HG03342 (cell line): ENCODE results near the gene UGT1A3.
"Not testable (repeated sequence)": the region's sequence is repeated elsewhere in the genome, so short reads cannot be mapped to it uniquely, and the experiment has no call there.

Experiments
- ATAC-seq: cut with Tn5 transposase; IDR thresholded peaks from one replicate; pipeline ENCODE4 v1.9.1; 2021; ENCODE audit warnings: mild to moderate bottlenecking, moderate library complexity; ENCODE audit not compliant: unreplicated experiment

Gene UGT1A3

GRCh38 chr2:233707940-233708644, 20.8 kb upstream of the UGT1A3 start:
- no peak for ATAC-seq

DNA sequence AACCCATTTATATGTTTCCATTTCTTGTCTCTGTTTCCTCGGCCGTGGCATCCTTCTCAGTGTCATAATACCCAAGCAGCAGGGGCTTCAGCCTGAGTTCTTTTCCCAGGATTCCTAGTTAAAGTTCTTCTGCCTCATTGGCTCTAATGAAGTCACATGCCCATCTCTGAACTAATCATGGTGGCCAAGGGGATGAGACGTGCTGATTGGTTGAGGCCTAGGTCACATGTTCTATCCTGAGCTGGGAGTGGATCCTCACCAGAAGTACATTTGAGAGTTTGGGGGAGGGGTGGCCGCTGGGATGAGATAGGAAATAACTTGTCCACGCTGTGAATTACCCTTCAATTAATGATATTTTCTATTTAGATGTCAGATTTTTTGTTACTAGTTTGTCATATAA, 19.9 kb upstream of the UGT1A3 start:
- no peak for ATAC-seq

DNA sequence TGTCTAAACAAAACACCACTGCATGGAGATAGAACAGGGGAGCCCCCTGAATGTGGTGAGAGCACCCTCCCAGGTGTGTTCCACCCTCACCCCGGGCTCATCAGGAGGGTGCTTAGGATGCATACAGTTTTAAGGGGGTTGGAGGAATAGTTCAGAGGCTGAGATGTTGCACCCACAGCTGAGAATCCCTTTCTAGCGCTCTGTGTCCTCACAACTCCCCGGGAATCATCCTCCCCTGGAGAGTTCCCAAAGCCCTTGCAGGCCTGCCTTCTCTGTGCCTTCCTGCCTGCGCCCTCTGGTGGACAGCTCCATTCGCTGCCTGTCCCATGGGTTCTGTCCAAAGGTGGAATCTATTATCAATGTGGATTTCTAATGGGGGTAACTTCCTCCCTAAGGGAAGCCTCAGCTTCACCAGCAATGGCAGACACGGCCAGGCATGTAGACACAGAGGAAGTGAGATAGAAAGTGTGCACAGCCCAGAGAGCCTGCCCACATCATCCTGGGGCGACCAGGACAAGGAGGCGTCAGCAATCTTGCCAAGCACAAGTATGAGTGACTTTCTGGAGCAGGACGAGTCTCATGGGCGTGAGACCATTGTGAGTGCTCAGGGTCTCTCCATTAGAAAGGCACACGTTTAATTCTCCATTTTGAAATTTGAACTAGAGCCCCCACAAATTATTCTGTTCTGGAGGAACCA, 17.4 kb upstream of the UGT1A3 start:
- ATAC-seq = peak; percentile 69

- no peak for ATAC-seq
These were observed 16.1 kb upstream of the UGT1A3 start, which contains the start of gene UGT1A5 for GRCh38 chr2:233712611-233713261. Gene UGT1A5, plus strand, starts transcription at chr2:233712907. Its CDS starts 85 bp downstream, at chr2:233712992.

- no peak for ATAC-seq
These were observed 15.6 kb upstream of the UGT1A3 start for GRCh38 chr2:233713262-233713615.

DNA sequence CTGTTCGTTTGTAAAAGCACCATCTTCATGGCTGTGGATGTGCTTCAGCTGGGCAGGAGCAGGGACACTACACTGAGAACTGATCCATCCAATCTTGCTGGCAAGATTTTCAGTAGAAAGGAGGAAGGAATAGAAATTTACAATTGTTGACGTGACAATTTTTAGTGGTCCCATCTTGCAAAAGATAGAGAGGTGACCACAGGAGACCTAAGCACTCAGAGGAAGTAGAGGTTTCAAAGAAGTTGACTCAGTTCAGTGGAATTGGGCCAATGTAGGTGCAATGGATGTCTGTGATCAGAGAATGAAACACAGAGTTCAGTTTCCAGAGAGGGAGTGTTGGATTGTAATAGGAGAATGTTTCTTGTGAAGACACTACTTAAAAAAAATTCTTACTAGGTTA, 14.7 kb upstream of the UGT1A3 start:
- ATAC-seq = no peak

DNA sequence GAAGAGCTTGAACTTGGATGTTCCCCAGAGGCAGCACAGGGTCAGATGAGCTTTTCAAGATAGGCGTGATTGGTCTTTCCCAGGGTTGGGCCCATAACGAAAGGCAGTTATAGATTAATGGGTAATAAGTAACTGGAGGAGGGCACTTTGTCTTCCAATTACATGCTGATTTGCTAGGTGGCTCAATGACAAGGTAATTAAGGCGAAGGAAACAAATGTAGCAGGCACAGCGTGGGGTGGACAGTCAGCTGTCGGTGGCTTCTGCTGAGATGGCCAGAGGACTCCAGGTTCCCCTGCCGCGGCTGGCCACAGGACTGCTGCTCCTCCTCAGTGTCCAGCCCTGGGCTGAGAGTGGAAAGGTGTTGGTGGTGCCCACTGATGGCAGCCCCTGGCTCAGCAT, 10.3 kb upstream of the UGT1A3 start, which contains the start of gene UGT1A4:
UGT1A4 (plus strand) TSS at position 185 of the 400 bp plus-strand sequence; CDS start at position 270, 85 bp downstream.
- ATAC-seq = no peak

- ATAC-seq = not testable (repeated sequence)
These were observed 8.2 kb downstream of the UGT1A3 start for GRCh38 chr2:233736868-233737653.

- no peak for ATAC-seq
These were observed 12.0 kb downstream of the UGT1A3 start for GRCh38 chr2:233740870-233741269.

DNA sequence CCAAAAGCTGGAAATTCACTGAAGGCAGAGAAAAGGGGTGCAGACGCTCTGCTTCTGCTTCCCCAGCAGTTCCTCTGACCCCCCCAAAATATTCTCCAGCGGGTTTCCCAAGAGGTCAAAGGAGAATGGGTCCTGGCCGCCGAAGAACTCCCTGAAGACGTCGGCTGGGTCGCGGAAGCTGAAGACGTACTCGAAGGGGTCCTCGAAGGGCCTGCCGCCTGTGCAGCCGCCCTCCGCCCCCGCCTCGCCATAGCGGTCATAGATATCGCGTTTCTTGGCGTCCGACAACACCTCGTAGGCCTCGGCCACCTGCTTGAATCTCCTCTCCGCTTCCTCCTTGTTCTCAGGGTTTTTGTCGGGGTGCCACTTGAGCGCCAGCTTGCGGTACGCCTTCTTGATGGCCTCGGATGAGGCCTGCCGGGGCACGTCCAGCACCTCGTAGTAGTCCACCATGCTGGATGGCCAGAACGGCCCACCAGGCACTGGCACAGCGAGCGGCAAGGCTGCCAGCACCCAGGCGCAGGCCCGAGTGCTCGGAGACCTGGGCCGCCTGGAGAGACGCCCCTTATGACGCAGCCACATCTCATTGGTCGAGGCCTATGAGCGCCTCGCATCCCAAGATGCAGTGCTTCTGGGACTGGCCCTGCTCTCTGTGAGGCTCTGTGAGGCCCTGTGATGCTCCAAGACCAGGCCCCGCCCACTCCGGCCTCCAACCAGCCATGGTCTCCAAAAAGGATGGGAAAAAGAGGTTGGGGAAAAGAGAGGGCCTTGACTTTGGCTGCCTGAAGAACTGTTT, 14.8 kb downstream of the UGT1A3 start:
- no peak for ATAC-seq

DNA sequence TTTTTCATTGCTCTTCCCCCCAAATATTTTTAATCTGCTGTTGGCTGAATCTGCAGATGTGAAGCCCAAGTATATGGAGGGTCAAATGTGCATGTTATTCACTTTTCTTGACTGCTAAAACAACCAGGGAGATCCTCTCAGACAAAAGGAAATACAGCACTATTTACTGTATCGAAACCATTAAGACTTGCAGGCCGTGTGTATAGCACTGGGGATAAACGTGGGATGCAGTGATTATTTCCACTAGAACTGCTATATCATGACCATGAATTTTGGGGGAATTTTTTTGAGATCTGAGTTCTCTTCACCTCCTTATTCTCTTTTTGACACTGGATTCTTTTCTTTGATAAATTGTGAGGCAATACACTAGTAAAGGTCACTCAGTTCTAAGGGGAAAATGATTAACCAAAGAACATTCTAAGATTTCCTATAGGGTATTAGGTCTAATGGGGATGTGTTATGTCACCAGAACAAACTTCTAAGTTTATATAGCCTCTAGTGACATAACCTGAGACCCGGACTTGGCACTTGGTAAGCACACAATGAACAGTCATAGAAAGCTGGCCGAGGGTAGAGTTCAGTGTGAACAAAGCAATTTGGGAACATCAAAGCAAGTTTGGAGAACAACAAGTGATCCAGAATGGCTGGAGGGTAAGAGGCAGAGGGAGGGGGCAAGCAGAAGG, 16.4 kb downstream of the UGT1A3 start:
- ATAC-seq = no peak

DNA sequence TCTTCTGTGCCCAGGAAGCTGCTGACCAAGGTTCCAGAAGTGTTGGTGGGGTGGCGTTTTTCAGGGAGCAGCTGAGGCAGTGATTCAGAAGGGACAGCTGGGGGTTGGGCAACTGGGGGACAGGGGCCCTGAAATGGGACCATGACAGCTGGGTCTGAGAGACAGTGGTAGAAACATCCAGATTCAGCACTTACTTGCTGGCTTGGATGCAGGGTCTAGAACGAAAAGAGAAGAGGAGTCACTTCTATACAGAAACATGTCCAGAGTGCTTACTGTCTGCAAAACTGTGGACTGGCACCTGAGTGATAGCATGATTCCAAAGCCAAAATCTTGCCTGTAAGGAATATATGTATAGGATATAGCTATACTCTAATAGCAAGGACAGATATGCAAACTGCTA, 17.0 kb downstream of the UGT1A3 start:
- ATAC-seq = not testable (repeated sequence)

DNA sequence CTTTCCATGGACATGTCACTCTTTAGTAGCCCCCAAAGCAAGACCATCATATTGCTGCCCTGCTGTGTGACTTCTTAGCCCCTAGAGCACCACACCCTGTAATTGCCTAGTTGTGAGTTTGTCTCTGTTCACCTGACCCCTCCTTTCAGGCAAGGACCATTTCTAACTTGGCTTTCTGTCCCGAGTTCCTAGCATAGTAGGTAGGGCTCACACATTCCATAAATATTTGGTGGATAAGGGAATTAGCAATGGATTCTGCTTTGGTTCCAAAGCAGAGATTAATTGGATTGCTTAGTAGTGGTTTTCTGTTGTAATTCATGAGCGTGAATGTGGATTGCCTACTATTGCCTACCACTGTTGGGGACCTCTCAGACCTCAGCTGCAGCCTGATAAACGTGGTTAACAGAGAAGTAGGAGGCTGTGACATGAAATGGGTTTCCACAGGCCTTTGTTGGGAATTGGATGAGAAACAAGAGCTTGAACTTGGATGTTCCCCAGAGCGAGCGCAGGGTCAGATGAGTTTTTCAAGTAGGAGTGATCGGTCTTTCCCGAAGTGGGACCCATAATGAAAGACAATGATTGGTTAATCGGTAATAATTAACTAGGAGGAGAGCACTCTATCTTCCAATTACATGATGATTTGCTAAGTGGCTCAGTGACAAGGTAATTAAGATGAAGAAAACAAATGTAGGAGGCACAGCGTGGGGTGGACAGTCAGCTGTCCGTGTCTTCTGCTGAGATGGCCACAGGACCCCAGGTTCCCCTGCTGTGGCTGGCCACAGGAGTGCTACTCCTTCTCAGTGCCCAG, 17.8 kb downstream of the UGT1A3 start:
- no peak for ATAC-seq

DNA sequence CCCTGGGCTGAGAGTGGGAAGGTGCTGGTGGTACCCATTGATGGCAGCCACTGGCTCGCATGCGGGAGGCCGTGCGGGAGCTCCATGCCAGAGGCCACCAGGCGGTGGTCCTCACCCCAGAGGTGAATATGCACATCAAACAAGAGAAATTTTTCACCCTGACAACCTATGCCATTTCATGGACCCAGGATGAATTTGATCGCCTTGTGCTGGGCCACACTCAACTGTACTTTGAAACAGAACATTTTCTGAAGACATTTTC, 18.4 kb downstream of the UGT1A3 start:
- no peak for ATAC-seq

- ATAC-seq = not testable (repeated sequence)
These were observed 21.8 kb downstream of the UGT1A3 start for GRCh38 chr2:233750689-233751088.

DNA sequence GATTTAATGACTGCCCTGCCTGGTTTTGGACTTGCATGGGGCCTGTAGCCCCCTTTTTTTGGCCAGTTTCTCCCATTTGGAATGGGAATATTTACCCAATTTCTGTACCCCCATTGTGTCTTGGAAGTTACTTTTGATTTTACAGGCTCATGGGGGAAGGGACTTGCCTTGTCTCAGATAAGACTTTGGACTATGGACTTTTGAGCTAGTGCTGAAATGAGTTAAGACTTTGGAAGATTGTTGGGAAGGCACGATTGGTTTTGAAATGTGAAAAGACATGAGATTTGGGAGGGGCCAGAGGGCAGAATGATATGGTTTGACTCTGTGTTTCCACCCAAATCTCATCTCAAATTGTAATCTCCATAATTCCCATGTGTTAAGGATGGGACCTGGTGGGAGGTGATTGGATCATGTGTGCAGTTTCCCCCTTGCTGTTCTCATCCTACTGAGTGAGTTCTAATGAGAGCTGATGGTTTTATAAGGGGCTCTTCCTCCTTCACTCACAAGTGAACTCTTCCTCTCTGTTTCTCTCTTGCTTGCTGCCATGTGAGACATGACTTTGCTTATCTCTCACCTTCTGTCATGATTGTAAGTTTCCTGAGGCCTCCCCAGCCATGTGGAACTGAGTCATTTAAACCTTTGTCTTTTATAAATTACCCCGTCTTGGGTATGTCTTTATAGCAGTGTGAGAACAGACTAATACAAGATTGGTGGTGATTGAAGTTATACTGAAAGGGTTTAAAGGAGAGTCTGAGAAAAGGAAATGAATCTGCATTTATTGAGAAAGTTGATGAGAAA, 22.6 kb downstream of the UGT1A3 start:
- not testable (repeated sequence) for ATAC-seq

GRCh38 chr2:233754872-233755611, 26.2 kb downstream of the UGT1A3 start:
- ATAC-seq = no peak
